MCF 10A (cell line): ENCODE measurements around the gene CDK14. TPM values are rescaled to one million over a fixed set of nuclear protein-coding genes. Genes with fewer than 3 reads are reported as not detected.

Experiments
- BruUV-seq: library from RNA; stranded (reverse); fragments of 400-500 nt; replicated peaks from 2 replicates; lab custom pipeline; 2021; lab: Mats Ljungman, UMichigan
- CTCF ChIA-PET: fragments of 300-600 bp; sonication (Branson Sonifier 250); formaldehyde crosslinking; extraction: SDS; loops from one replicate; lab custom pipeline; 2021; ENCODE audit warnings: antibody characterized with exemption, inconsistent platforms; lab: Yijun Ruan, JAX
- POLR2A ChIA-PET: fragments of 300-600, 350-650 bp; sonication (Branson Sonifier 250); formaldehyde crosslinking; extraction: SDS; loops from one replicate; lab custom pipeline; 2020; ENCODE audit warnings: antibody characterized with exemption, inconsistent platforms; lab: Yijun Ruan, JAX
- DNase-seq: peaks from one replicate; pipeline ENCODE4 v3.0.0-alpha.2; 2018; ENCODE audit not compliant: unreplicated experiment
- H3K27ac Mint-ChIP-seq: one replicate; pipeline ENCODE4 v1.8.0; 2022; ENCODE audit warnings: mild to moderate bottlenecking, low read depth, mixed read lengths; ENCODE audit not compliant: unreplicated experiment
- H3K27me3 Mint-ChIP-seq: one replicate; pipeline ENCODE4 v1.8.0; 2022; ENCODE audit warnings: mixed read lengths; ENCODE audit not compliant: insufficient read depth, unreplicated experiment
- H3K36me3 Mint-ChIP-seq: one replicate; pipeline ENCODE4 v1.8.0; 2022; ENCODE audit warnings: mild to moderate bottlenecking, moderate library complexity, mixed read lengths; ENCODE audit not compliant: insufficient read depth, unreplicated experiment
- H3K4me1 Mint-ChIP-seq: one replicate; pipeline ENCODE4 v1.8.0; 2022; ENCODE audit warnings: mixed read lengths; ENCODE audit not compliant: insufficient read depth, unreplicated experiment
- H3K4me3 Mint-ChIP-seq: one replicate; pipeline ENCODE4 v1.8.0; 2022; ENCODE audit warnings: mild to moderate bottlenecking, moderate library complexity, mixed read lengths; ENCODE audit not compliant: unreplicated experiment
- H3K9me3 Mint-ChIP-seq: one replicate; pipeline ENCODE4 v1.8.0; 2022; ENCODE audit warnings: mixed read lengths; ENCODE audit not compliant: unreplicated experiment
- CTCF ChIP-seq: fragments of 200-600 bp; IDR thresholded peaks from one replicate; pipeline ENCODE4 v1.8.0; 2022; ENCODE audit warnings: antibody characterized with exemption, mild to moderate bottlenecking; ENCODE audit not compliant: unreplicated experiment
- intact Hi-C: fragments of 100-400 bp; cut with micrococcal nuclease; formaldehyde crosslinking; loops from 2 replicates; pipeline ENCODE4 v1.14.1; 2022
- total RNA-seq: library from RNA; stranded (reverse); gene quantifications from 2 replicates; pipeline ENCODE4 v1.2.3, GENCODE V29; 2022

The CDK14 gene
- total RNA-seq, 1 experiment from 2014 or later = 32.0 TPM

- DNase-seq = no peak
- Mint-ChIP-seq H3K27ac (no peak overlapping the region), H3K9me3 (no peaks in the 10 kb centered on the region), H3K4me3 (no peak overlapping the region), H3K4me1 (peaks cover 18% of the 10 kb centered on the region), H3K27me3 (no peaks in the 10 kb centered on the region), H3K36me3 (no peaks in the 10 kb centered on the region)
- CTCF ChIA-PET = interaction anchor here (0.7 kb wide), 1 partner anchor 343 kb away, joined by 3 read pairs; no protein-coding TSS in a partner anchor
- POLR2A ChIA-PET = interaction anchor here (0.7 kb wide), 1 partner anchor 1331 kb away, joined by 5 read pairs; no protein-coding TSS in a partner anchor
- TF ChIP-seq CTCF = no peak
- BruUV-seq = no TSS peak
- intact Hi-C loops = no loop called here
Measured at GRCh38 chr7:90689260-90689659, 93.1 kb downstream of the CDK14 start.

GRCh38 chr7:90690159-90690858, 94.2 kb downstream of the CDK14 start:
- no peak for TF ChIP-seq CTCF
- intact Hi-C loops = no loop called here
- no peak overlapping the region for H3K4me3 Mint-ChIP-seq
- BruUV-seq = no TSS peak
- no peak overlapping the region for H3K27ac Mint-ChIP-seq
- no peaks in the 10 kb centered on the region for H3K36me3 Mint-ChIP-seq
- no peak for DNase-seq
- ChIA-PET POLR2A (no interaction called here), CTCF (no interaction called here)
- H3K27me3 Mint-ChIP-seq = no peaks in the 10 kb centered on the region
- H3K9me3 Mint-ChIP-seq = no peaks in the 10 kb centered on the region
- H3K4me1 Mint-ChIP-seq = peaks cover 14% of the 10 kb centered on the region

GRCh38 chr7:90692396-90692795, 96.3 kb downstream of the CDK14 start:
- Mint-ChIP-seq H3K27ac (no peak overlapping the region), H3K4me1 (peaks cover 14% of the 10 kb centered on the region), H3K9me3 (no peaks in the 10 kb centered on the region), H3K4me3 (no peak overlapping the region), H3K27me3 (no peaks in the 10 kb centered on the region), H3K36me3 (no peaks in the 10 kb centered on the region)
- BruUV-seq = no TSS peak
- no peak for DNase-seq
- TF ChIP-seq CTCF = no peak
- CTCF ChIA-PET = interaction anchor here (0.6 to 1.4 kb wide), 4 partner anchors 11 to 232 kb away, joined by 3 to 5 read pairs (median 4); no protein-coding TSS in a partner anchor
- intact Hi-C loops = no loop called here
- POLR2A ChIA-PET = no interaction called here

- H3K27ac Mint-ChIP-seq = no peak overlapping the region
- H3K27me3 Mint-ChIP-seq = no peaks in the 10 kb centered on the region
- no TSS peak for BruUV-seq
- intact Hi-C loops = no loop called here
- no peaks in the 10 kb centered on the region for H3K36me3 Mint-ChIP-seq
- H3K4me3 Mint-ChIP-seq = no peak overlapping the region
- peaks cover 14% of the 10 kb centered on the region for H3K4me1 Mint-ChIP-seq
- DNase-seq = no peak
- no peaks in the 10 kb centered on the region for H3K9me3 Mint-ChIP-seq
- POLR2A ChIA-PET = no interaction called here
- no peak for TF ChIP-seq CTCF
- CTCF ChIA-PET = interaction anchor here (0.6 to 1.4 kb wide), 4 partner anchors 11 to 539 kb away, joined by 3 to 5 read pairs (median 4); no protein-coding TSS in a partner anchor
Measured at GRCh38 chr7:90692947-90693346, 96.8 kb downstream of the CDK14 start.
